ENCODE data around the gene TGM2.

DNA sequence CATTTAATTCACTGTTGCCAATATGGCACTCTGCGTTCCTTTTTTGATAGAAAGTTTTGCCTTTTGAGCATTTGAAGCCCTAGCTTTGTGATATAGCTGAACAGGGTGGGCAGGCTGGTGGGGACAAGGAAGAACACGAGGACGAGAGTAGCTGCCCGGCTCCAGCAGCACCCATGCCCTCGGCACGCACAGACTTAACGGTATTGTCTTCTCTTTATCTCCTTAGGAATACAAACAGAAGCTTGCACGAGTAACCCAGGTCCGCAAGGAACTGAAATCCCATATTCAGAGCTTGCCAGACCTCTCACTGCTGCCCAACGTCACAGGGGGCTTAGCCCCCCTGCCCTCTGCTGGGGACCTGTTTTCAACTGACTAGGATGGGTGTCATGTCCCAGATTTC, 75.6 kb downstream of the TGM2 start:
- TF ChIP-seq, protein P1, sequence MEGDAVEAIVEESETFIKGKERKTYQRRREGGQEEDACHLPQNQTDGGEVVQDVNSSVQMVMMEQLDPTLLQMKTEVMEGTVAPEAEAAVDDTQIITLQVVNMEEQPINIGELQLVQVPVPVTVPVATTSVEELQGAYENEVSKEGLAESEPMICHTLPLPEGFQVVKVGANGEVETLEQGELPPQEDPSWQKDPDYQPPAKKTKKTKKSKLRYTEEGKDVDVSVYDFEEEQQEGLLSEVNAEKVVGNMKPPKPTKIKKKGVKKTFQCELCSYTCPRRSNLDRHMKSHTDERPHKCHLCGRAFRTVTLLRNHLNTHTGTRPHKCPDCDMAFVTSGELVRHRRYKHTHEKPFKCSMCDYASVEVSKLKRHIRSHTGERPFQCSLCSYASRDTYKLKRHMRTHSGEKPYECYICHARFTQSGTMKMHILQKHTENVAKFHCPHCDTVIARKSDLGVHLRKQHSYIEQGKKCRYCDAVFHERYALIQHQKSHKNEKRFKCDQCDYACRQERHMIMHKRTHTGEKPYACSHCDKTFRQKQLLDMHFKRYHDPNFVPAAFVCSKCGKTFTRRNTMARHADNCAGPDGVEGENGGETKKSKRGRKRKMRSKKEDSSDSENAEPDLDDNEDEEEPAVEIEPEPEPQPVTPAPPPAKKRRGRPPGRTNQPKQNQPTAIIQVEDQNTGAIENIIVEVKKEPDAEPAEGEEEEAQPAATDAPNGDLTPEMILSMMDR (IDR thresholded peaks at IDR 0.05; ENCODE audit: low read depth, low read length): no peak
- no peak for TF ChIP-seq EZH2phosphoT487 (IDR thresholded peaks at IDR 0.05; ENCODE audit: low read depth)
